K562 (cell line): ENCODE measurements around the gene FEV. TPM values are rescaled to one million over a fixed set of nuclear protein-coding genes. Genes with fewer than 3 reads are reported as not detected.
A peak's percentile ranks its signal among the peaks of the same experiment; 100 is the strongest.

Experiments
- ATAC-seq: fragments of 200-7000 bp; cut with Tn5 transposase; 3 replicates; pipeline ENCODE4 v1.9.1; 2020; ENCODE audit warnings: moderate library complexity
- BruUV-seq: library from RNA; stranded (reverse); fragments of 400-500 nt; replicated peaks from 2 replicates; lab custom pipeline; 2021; lab: Mats Ljungman, UMichigan
- CTCF ChIA-PET: fragments of 300-600 bp; formaldehyde crosslinking; extraction: SDS; loops from one replicate; lab custom pipeline; 2021; ENCODE audit warnings: low intra/inter-chr PET ratio; lab: Yijun Ruan, JAX
- POLR2A ChIA-PET: fragments of 300-600, 350-650 bp; sonication (Branson Sonifier 250); formaldehyde crosslinking; extraction: SDS; loops from one replicate; lab custom pipeline; 2021; ENCODE audit warnings: antibody characterized with exemption, inconsistent platforms; lab: Yijun Ruan, JAX
- DNase-seq, 4 experiments: peaks; one replicate each; pipeline versions ENCODE4 v3.0.0 to v3.0.0-alpha.2; 2011 to 2018; ENCODE audit warnings: low spot score in 3 of 4, mixed read lengths in 3 of 4; ENCODE audit errors: extremely low read depth in 1 of 4
- FAIRE-seq: peaks from 2 replicates; lab custom pipeline; 2011; peaks lifted over from hg19 to GRCh38; lab: Jason Lieb, UNC
- H2AFZ ChIP-seq: 2 replicates; pipeline ENCODE4 v1.6.0; 2011; ENCODE audit warnings: low read depth, low read length, control low read depth, inconsistent platforms
- H3K27ac ChIP-seq: fragments of 200-600 bp; 3 replicates; pipeline ENCODE4 v1.8.0; 2011; ENCODE audit warnings: low read depth, mild to moderate bottlenecking, control low read depth, inconsistent platforms, low read length, moderate library complexity, mixed read lengths; ENCODE audit errors: extremely low read depth
- H3K27me3 ChIP-seq, 2 experiments: fragments of 300-600 bp in 1 of 2; 2 replicates in 1 of 2; 3 replicates in 1 of 2; pipeline versions ENCODE4 v1.6.0 to v1.8.0; 2011; ENCODE audit warnings: inconsistent platforms in 2 of 2, low read length in 2 of 2, mild to moderate bottlenecking in 1 of 2, mixed read lengths in 1 of 2, moderate library complexity in 1 of 2; ENCODE audit not compliant: control insufficient read depth in 2 of 2, insufficient read depth in 2 of 2
- H3K36me3 ChIP-seq: fragments of 300-600 bp; 3 replicates; pipeline ENCODE4 v1.8.0; 2011; ENCODE audit warnings: mild to moderate bottlenecking, low read length, inconsistent platforms; ENCODE audit not compliant: control insufficient read depth, insufficient read depth
- H3K4me1 ChIP-seq, 2 experiments: fragments of 200-600 bp in 1 of 2; replicated peaks in 1 of 2; 2 replicates in 1 of 2; 3 replicates in 1 of 2; pipeline versions ENCODE4 v1.5.1 to v1.8.0; 2011; ENCODE audit warnings: inconsistent platforms in 2 of 2, low read length in 2 of 2, mild to moderate bottlenecking in 1 of 2, mixed read lengths in 1 of 2, moderate library complexity in 1 of 2; ENCODE audit not compliant: control insufficient read depth in 2 of 2, insufficient read depth in 2 of 2
- H3K4me2 ChIP-seq: 2 replicates; pipeline ENCODE4 v1.6.1; 2011; ENCODE audit warnings: low read length, control low read depth, inconsistent platforms, mixed read lengths; ENCODE audit not compliant: insufficient read depth
- H3K4me3 ChIP-seq: fragments of 200-600 bp; sonication (generic), shearing (Covaris generic); 2 replicates; pipeline ENCODE4 v1.5.1; 2016; ENCODE audit warnings: control low read depth, inconsistent platforms
- H3K79me2 ChIP-seq: fragments of 200-600 bp; 3 replicates; pipeline ENCODE4 v1.8.0; 2011; ENCODE audit warnings: low read length, inconsistent platforms; ENCODE audit not compliant: control insufficient read depth, insufficient read depth
- H3K9ac ChIP-seq, 2 experiments: 2 replicates each; pipeline versions ENCODE4 v1.6.0 to v1.6.1; 2011; ENCODE audit warnings: low read depth in 2 of 2, low read length in 2 of 2, control low read depth in 1 of 2, inconsistent platforms in 1 of 2, mild to moderate bottlenecking in 1 of 2, mixed read lengths in 1 of 2; ENCODE audit not compliant: insufficient read depth in 1 of 2
- H3K9me1 ChIP-seq: one replicate; pipeline ENCODE4 v1.6.0; 2011; ENCODE audit warnings: inconsistent platforms, mild to moderate bottlenecking, low read length, moderate library complexity; ENCODE audit not compliant: control insufficient read depth, insufficient read depth
- H3K9me3 ChIP-seq: replicated peaks from 2 replicates; pipeline ENCODE4 v1.5.1; 2011; ENCODE audit warnings: low read depth, low read length, inconsistent platforms; ENCODE audit not compliant: control insufficient read depth, insufficient read depth
- H4K20me1 ChIP-seq: replicated peaks from 2 replicates; pipeline ENCODE4 v1.6.1; 2011; ENCODE audit warnings: low read length, inconsistent platforms, mixed read lengths; ENCODE audit not compliant: control insufficient read depth, insufficient read depth
- FOSL1 ChIP-seq: fragments of 200-800 bp; sonication (Bioruptor generic); conservative IDR thresholded peaks from 2 replicates; pipeline ENCODE4 v1.6.1; 2016; ENCODE audit warnings: missing genetic modification characterization, missing compliant biosample characterization
- POU5F1 ChIP-seq: fragments of 150-350 bp; IDR thresholded peaks from 2 replicates; pipeline ENCODE4 v1.6.1; 2014; ENCODE audit warnings: borderline replicate concordance, low read length, low read depth, mild to moderate bottlenecking; ENCODE audit not compliant: partially characterized antibody
- SUPT5H ChIP-seq: fragments of 450-650 bp; IDR thresholded peaks from 2 replicates; pipeline ENCODE4 v1.6.1; 2016
- TEAD1 ChIP-seq, 2 experiments: fragments of 450-650 bp in 1 of 2; sonication (generic) in 1 of 2; formaldehyde crosslinking; IDR thresholded peaks; 2 replicates each; pipeline versions ENCODE4 v1.4.0 to v1.8.0; 2020 to 2022; ENCODE audit warnings: mild to moderate bottlenecking in 2 of 2, missing genetic modification reagents in 1 of 2
- ZNF175 ChIP-seq: fragments of 200-800 bp; sonication (Bioruptor generic); IDR thresholded peaks from 2 replicates; pipeline ENCODE4 v1.6.1; 2016; ENCODE audit warnings: low read depth, mild to moderate bottlenecking, missing genetic modification characterization, missing compliant biosample characterization
- WGBS: fragments of 100-300 bp; shearing (Covaris generic); methylation state at CpG from one replicate; pipeline ENCODE4 v1.1.6; 2016; ENCODE audit warnings: low coverage, mixed read lengths; ENCODE audit not compliant: insufficient coverage; ENCODE audit errors: missing lambda C conversion rate; 5-methylcytosine and 5-hydroxymethylcytosine counted together
- in situ Hi-C: fragments of 300-500 bp; cut with MboI; formaldehyde crosslinking; loops from 4 replicates; pipeline ENCODE4 v1.15.0; 2018; ENCODE audit warnings: inconsistent platforms, mixed read lengths
- intact Hi-C: fragments of 100-400 bp; cut with micrococcal nuclease; formaldehyde crosslinking; loops from 2 replicates; pipeline ENCODE4 v1.14.2; 2022
- polyA plus RNA-seq, 8 experiments: library from polyadenylated mRNA; depleted of rRNA in 4 of 8; stranded (reverse) in 5 of 8; unstranded in 3 of 8; fragments of >200 nt; fragmentation: Nextera tagmentation in 2 of 8; fragmentation: Illumina TruSeq in 1 of 8; extraction: Ambion mirVana in 2 of 8; extraction: Trizol in 1 of 8; gene quantifications; 2 replicates each; pipeline versions ENCODE4 v1.2.1 to v1.2.3, GENCODE V29; 2011 to 2014; ENCODE audit warnings: inconsistent platforms in 1 of 8, missing spikeins in 1 of 8
- total RNA-seq, 7 experiments: library from RNA; depleted of rRNA in 6 of 7; stranded (reverse); fragments of >200 nt in 6 of 7; fragmentation: Illumina TruSeq in 2 of 7; extraction: Trizol in 2 of 7; gene quantifications; 2 replicates each; pipeline versions ENCODE4 v1.2.1 to v1.2.3, GENCODE V29; 2011 to 2021; ENCODE audit warnings: low replicate concordance in 1 of 7

Gene FEV
- total and polyA plus RNA-seq, 9 of the 15 experiments (the other 6 are each of a cell fraction or from before 2014, with no cell fraction given), result 0.08 to 1.6 (median 0.62) TPM; not detected in 1

GRCh38 chr2:219000569-219000960, 15.6 kb upstream of the FEV start:
- Histone ChIP-seq H3K4me2 (no peak overlapping the region), H3K9me3 (no peaks in the 10 kb centered on the region), H3K79me2 (no peaks in the 10 kb centered on the region), H2AFZ (no peak overlapping the region), H3K27ac (no peak overlapping the region), H3K9me1 (no peaks in the 10 kb centered on the region), H3K4me1 (peaks cover 9 to 38% of the 10 kb centered on the region in 2 experiments), H4K20me1 (no peaks in the 10 kb centered on the region), H3K36me3 (no peaks in the 10 kb centered on the region), H3K4me3 (no peak overlapping the region), H3K27me3 (peaks cover 0 to 31% of the 10 kb centered on the region in 2 experiments; a peak in 2 of 5 replicates), H3K9ac (0 out of 4 replicates have a peak overlapping the region, but pooled peaks of 1 of the 2 experiments have one; percentile 2)
- TF ChIP-seq SUPT5H (no peak), FOSL1 (tag) (no peak), TEAD1 (CRISPR knock-in tag; IDR thresholded peaks at IDR 0.05) (no peak), POU5F1 (no peak), ZNF175 (CRISPR knock-in tag) (no peak)
- ChIA-PET POLR2A (interaction anchor here (0.8 kb wide), 1 partner anchor 143 kb away, joined by 3 read pairs; no protein-coding TSS in a partner anchor), CTCF (no interaction called here)
- DNase-seq (no peak), ATAC-seq (no peak), FAIRE-seq (no peak)
- in situ Hi-C loops (no loop called here), intact Hi-C loops (no loop called here)
- 7% methylated on average over 7 of the region's 8 CpGs for WGBS
- no TSS peak for BruUV-seq
